Islet of Langerhans (tissue), 1 donor: ENCODE data around the gene PRKG1.
"Not testable (repeated sequence)": the region's sequence is repeated elsewhere in the genome, so short reads cannot be mapped to it uniquely, and the experiment has no call there.

Source experiments
- FAIRE-seq: peaks from one replicate; lab custom pipeline; 2011; peaks lifted over from hg19 to GRCh38; lab: Jason Lieb, UNC

The PRKG1 gene

DNA sequence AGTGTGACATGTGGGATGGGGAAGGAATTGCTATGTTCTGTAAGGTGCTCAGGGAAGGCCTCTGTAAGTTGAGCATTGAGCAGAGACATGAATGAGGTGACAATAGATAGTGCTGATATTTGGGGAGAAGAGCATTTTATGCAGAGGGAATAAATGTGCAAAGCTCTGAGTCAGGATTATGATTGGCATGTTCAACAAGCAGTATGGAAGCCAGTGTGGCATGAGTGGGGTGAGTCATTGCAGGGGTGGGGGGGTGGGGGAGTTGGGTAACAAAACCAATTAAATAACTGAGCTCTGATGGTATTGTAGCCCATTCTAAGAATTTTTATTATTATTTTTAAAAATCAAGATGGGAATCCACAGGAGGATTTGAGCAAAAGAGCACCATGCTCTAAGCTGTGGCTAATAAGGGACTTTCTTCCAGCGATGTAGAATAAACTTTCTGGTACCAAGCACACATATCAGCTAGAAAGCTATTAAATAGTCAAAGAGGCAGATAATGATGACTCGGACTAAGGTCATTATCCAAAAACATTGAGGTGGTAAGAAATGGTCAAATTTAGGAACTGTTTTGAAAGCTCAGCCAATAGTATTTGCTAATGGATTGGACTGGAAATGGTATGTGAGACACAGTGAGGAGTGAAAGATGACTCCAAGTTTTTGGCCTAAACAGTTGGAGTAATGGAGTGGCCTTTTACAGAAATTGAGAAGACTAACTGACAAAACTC is 96.4 kb downstream of the PRKG1 start:
- no peak for FAIRE-seq

DNA sequence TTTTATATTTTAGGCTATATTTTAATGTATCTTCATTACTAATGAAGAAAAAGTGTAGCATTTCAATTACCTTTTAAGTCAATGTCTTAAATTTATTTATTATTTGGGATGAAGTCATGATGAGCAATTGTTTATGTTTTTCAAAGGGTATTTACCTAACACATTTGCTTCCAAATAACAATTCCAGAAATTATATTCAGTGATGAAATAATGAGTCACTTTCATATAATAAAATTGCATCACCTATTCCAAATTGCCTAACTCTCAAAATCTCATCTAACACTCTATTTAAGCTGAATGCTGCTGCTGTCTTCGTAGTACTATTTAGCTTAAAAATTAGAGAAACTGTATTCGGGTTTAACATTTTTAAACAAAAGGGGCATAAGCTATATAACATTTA is 97.7 kb downstream of the PRKG1 start:
- FAIRE-seq: no peak

DNA sequence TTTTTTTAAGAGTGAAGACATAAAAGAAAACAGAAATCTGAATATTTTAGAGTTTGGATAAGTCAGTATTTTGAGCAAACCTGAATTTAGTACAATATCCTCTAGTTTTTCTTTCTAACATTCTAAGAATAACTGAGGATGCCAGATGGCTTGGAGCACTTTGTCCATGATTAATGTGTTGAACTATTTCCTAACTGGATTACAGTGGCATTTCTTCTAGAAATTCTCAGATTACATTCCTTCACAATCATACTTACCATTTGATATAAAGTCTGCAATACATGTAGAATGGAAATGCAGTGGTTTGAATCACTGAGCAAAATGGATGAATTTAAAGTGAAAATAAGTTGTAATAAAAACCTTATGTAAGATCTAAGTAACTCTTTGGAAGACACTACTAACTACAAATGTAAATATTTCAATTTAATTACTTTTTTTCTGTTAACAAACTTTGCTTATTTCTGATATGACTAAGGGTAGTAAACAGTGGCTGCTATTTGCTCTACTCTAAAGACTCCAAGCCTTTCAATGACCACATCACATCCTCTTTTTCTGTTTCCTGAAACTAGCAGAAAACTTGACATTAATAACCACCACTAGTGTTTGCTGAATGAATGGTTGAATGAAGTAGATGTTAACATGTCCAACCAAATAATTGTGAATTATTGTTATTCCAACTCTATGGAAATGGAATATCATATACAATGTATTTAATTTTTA is 102.8 kb downstream of the PRKG1 start:
- FAIRE-seq: no peak

DNA sequence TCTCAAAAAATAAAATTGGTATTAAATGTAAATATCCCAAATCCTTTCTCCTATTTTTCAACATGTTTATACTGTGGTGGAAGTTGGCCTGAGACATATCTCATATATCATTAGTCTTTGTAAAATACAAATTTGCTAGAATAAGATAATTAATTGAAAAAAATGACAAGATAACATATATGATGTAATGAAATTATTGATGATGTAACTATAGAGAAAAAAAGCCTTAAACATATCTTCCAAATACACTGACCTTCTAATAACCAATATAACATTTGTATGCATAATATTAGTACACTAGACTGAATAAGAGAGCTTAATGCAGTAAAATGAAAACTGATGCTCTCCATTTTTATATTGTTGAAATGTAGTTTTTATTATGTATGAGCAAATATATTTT is 104.3 kb downstream of the PRKG1 start:
- no peak for FAIRE-seq

DNA sequence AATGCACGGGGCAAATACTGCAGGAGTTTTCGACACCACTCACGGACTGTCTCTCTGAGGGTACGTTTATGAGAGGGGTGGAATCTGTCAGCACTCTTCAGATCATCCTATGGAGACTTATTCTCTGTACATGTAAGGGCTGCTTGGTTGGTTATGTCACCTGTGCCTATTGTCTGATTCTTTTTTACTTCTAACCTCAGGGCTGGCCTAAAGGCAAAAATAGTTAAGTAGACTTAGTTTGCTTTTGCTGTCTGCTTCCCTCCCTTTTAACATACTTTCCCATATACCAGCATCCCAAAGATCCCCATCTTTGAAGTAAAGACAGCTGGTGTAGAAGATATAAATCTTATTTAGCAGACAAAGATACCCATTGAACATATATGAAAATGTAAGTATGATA is 105.9 kb downstream of the PRKG1 start:
- no peak for FAIRE-seq

DNA sequence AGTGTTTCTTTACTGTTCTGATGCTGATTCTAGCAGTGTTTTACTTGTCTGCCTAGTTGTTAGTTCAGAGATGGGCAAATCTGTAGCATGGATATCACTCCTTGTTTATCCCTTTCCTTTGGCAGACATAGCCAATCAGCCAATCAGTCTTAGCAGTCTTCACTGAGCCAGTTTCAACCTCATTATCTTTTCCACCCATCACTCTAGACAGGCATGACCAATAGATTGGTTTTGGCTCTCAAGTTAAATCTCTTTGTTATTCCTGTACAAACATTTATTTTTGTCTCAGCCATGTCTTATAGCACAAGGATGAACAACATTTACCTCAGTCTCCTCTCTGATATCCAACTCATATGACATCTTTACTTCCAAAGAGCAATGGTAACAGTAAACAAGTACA is 109.5 kb downstream of the PRKG1 start:
- FAIRE-seq: no peak

DNA sequence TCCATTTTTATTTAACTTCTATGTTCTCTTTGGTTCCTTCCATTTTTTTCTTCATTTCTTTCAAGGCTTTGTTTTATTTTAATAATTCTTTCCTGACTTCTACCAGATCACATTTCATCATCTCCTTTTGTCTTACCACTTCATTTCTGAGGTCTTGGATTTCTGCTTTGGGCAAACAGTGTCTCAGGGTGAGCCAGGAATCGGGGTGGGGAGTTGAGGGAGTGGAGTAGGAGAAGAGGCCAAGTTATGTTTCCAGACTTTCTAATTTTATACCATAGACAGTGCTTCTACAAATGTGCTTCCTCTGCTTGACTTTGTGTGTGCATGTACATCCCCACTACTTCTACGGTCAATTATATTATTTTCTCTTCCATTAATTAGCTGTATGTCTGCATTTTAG is 112.1 kb downstream of the PRKG1 start:
- no peak for FAIRE-seq

DNA sequence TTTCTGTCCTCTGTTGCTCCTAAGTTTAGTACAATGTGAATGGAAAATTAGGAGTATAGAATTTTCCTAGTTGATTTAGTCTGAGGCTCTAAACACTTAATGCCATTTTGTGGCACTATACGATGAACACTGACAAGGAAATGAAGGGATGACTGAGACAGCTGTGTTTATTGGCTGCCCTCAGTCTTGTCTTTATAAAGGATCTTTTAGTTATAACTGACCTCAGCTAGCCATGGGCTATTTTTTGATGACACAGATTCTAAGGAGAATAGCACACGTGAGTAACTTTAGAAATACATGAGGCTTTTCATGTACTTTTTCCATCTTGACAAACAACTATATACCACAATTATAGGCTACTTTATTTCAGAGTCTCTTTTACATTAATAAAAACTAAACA is 113.7 kb downstream of the PRKG1 start:
- FAIRE-seq: no peak

DNA sequence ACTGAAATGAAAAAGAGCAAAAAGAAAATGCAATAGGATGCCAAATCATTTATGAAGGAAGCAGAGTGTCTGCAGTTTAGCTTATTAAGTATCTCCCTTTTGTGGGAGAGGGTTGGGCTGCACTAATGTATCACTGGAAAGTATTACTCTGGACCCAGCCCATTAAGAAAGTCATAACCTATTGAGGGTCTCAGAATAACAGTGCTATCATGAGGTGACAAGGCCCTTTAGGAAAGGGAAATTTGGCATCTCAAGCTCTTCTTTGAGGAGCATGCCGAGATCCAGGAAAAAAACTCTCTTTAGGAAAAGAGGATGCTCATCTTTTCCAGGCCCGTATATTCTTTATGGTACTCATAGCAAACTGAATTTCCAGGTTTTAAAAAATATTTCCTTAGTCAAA is 114.6 kb downstream of the PRKG1 start:
- no peak for FAIRE-seq

DNA sequence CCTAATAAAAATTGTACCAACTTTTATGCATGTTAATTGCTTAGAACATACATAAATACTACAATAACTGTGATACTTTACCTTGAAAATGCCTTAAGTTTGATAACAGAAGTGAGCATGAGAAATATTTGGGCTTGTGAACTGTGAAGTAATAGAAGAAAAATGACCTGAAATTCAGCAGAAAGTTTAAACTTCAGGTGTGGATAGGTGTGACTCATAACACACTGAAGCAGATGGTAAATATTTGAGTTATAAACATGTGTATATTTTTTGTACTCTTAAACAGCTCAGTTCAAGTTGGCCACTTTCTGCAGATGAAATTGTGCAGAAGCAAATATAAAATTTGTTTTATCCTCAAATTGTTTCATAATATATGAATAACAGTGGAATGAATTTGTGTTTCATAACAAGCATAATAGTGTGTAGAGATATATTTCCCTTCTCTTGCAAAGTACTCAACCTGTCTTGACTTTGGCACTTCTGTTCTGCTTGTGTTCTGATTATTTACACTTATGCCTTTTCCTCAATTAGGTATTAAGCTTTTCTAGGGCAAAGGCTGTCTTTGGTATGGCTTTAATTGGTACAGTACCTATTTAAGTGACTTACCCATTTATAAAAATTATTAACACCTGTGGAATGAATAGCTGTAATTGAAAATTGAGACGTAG is 122.4 kb downstream of the PRKG1 start:
- FAIRE-seq: no peak

DNA sequence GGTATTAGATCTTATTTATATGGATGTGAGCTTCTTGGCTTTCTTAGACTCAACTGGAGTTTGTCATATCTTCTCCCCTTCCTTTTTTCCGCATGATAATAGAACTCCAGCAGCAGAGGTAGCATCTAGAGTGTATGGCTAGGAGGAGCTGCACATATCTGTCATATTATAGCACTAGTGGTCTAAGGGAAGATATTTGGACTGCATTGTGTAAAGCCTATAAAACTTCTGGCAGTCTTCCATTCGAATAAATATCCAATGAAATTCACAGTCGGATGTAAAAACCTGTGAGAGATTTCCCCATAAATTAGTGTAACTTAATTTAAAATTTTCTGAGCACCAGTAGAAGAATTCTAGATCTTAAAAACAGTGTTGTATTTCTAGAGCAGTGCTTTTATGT is 123.9 kb downstream of the PRKG1 start:
- FAIRE-seq: no peak

DNA sequence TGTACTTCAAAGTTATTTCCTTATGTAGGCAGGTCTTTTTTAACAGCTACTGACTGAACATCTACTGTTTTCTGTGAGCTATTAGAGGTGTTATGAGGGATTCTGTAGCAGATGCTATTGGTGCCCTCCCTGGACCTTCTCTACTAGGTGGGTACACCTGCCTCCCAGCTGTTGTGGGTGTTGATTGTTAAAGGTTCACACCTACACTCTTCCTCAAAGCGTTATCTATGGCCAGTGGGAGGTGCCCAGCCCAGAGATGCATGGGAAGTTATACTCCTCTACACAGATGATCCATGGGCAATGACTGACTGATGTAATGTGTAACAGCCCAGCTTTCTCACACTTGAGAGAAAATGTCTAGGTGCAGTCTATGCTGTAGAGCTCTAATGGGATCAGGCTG is 127.7 kb downstream of the PRKG1 start:
- FAIRE-seq: no peak

DNA sequence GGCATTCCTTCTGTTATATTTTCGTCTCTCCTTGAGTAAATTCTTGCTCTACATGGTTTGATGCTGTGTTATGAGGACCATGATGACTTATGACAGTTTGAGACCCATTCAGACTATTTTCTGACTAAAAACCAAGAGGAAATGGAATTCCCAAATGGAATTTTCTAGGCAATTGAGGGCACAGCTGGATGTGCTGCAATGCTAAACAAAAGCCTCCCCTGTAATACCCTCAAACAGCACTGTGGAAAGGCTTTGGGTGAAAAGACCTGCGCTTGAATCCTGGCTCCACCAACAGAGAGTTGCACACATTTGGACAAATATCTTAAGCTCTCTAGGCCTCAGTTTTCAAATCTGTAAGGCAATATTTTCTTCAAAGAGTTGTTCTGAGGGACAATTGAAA is 129.1 kb downstream of the PRKG1 start:
- FAIRE-seq: no peak

DNA sequence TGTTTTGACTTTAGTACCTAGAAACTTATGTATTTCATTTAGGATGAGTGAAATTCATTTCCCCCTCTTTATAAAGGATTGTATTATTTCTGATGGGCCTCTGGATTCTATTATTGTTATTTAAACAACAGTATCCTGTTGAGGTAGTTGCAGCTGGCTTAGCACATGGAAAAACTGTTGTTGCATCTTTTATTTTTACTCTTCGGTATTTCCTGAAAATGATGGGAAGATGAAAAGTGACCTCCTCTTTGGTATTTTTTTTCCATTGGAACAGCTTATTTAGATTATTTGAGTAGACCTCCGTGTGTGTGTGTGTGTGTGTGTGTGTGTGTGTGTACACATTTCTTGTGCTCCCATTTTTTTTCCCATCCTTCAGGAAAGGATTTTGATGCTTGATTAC is 129.8 kb downstream of the PRKG1 start:
- no peak for FAIRE-seq

DNA sequence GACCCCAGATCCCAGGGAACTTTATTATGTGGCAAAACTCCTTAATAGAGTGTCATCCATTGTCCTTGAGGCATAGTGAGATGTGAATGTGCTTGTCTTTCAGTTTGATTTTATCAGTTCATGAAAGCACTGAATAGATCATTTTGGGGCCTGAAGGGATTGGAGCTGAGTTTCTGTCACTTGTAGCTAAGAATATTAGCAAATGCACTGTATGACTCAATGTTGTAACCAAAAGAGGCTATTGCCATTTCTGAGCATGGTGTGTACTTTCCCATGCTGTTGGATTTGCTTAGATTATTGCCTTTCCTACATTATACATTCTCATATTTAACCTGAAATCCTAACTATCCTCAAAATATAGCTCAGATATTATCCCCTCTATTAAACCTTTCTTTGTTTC is 130.4 kb downstream of the PRKG1 start:
- no peak for FAIRE-seq

DNA sequence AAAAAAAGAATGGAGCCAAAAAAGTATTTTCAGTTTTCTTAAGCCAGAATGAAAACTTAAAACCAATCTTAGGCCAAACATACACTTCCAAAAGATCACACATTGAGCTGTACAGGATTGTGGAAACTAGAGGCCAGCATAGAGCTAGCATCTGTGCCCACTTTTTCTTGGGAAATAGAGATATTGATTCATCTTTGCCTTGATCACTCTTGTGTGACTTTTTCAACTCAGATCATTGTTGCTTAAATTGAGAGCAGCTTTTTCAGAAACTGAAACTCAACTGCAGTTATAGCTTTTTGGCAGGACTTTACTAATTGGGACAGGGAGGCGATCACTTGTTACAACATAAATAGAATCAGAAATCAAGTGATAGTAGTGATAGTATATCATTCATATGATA is 132.2 kb downstream of the PRKG1 start:
- FAIRE-seq: no peak

DNA sequence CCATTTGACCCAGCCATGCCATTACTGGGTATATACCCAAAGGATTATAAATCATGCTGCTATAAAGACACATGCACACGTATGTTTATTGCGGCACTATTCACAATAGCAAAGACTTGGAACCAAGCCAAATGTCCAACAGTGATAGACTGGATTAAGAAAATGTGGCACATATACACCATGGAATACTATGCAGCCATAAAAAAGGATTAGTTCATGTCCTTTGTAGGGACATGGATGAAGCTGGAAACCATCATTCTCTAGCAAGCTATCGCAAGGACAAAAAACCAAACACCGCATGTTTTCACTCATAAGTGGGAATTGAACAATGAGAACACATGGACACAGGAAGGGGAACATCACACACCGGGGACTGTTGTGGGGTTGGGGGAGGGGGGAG is 138.7 kb downstream of the PRKG1 start:
- FAIRE-seq: not testable (repeated sequence)

DNA sequence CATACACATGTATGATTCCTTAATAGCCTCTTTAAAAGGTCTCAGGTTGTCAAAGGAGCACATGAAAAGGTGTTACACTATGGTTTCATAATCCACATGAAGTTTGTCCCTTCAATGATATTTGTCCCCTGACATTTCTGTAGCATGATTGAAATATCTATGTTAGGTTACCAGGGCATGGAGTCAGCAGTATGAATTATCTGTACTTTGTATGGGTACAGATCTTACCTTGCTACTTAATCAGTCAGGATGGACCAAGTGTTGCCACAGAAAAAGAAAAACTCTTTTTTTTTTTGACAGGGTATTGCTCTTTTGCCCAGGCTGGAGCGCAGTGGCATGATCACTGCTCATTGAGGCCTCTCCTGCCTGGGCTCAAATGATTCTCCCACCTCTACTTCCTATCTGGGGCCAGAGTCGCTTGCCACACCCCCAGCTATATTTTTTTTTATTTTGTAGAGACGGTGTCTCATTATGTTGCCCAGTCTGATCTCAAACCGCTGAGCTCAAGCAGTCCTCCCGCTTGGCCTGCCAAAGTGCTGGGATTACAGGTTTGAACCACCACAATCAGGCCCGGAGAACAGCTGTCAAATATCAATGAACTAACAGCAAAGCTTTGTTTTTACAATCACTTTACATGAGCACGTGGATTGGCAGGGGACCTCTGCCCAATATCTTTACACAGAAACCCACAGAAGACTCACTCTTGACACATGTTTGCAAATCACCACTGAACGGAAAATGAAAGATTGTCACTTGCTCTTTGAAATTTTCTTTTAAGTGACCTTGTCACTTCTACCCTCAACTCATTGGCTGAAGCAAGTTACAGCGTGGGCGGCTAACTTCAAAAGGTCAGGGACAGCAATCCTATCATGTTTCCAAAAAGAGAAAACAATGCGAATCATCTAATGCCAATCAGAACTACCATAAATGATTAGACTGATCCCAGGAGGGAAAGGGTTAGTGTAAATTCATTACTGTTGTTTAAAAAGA is 140.2 kb downstream of the PRKG1 start:
- FAIRE-seq: no peak

DNA sequence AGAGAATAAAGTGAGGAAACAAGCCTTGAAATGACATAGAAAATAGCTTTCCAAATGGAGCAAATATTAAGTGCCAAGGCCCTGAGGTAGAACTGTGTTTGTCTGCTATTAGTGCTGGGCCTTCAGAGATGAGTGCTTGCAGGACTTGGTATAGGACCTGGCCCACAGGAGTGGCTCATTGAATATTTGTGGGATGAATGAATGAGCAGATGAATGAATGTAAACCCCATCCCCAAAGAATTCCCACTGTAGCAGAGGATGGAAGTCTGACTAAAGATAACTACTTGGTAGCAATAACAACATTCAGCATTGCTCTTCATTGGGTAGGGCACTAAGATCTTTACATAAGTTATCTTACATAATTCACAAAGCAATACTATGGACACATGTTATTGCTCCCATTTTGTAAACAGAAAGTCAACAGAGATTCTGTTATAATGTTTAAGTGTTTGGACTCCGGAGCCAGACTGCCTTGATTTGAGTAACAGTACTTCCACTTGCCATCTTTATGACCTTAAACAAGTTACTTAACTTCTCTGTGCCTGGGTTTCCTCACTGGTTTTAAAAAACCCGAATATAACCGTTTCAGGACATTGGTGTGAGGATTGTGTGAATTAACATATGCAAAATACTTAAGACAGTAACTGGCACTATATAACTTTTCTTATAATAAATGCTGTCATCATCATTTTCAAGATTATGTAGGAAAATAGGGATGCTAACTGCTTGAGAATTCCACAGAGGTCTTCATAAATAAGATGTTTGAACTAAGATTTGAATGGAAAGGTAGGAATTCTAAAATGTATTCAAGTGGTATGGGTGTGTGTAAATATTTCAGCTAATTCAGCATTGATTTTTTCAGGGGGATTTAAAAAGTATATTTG is 141.9 kb downstream of the PRKG1 start:
- FAIRE-seq: no peak

DNA sequence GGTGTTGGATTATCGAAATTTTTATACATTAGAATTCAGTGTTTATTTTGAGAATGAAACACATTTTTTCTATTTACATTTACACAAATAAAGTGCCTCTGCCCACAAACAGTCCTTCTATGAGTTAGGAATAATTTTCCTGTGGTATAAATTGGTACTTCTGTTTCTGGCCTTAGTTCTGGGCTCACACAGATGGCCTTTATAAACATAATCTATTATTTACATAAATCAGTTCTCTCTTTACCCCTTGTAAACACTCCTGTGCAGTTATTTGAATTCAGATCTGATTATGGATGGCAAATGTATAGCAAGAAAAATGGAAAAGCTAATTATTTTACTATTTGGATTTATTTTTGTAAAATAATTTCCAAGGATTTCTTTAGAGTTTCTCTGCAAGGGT is 143.2 kb downstream of the PRKG1 start:
- no peak for FAIRE-seq

DNA sequence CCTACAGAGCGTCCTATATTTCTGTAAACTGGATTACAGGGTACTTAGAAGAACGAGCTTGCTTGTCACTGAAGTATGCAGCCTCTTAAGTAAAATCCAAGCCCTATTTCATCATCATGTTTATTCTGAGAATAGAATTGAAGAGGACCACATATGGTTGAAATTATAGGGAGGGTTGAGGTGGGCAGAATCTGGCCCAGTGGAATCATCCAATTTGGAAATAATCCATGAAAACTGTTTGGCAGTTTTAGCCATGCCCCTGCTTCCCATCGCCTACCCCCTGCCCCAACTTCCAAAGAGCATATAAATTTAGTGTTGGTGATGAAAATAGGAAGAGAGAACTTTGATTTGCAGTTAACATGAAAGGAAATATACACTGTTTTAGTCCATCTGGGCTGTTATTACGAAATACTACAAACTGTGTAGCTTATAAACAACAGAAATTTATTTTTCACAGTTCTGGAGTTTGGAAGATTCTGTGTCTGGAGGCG is 150.4 kb downstream of the PRKG1 start:
- no peak for FAIRE-seq
